Immature natural killer cell (primary cell): ENCODE measurements around the gene VSX1. TPM values are rescaled to one million over a fixed set of nuclear protein-coding genes. Genes with fewer than 3 reads are reported as not detected.

Source experiments
- DNase-seq, 3 donors: peaks; one replicate each; pipeline ENCODE4 v3.0.0; 2022; ENCODE audit warnings: mixed read lengths in 1 of 3
- H3K27ac Mint-ChIP-seq, 6 donors: one replicate each; pipeline ENCODE4 v1.8.0; 2020; ENCODE audit warnings: mixed read lengths in 6 of 6, mild to moderate bottlenecking in 5 of 6, inconsistent platforms in 4 of 6, moderate library complexity in 3 of 6
- H3K27me3 Mint-ChIP-seq, 3 donors: one replicate each; pipeline ENCODE4 v1.8.0; 2020 to 2021; ENCODE audit warnings: low read depth in 3 of 3, mild to moderate bottlenecking in 3 of 3, mixed read lengths in 3 of 3, moderate library complexity in 3 of 3, inconsistent platforms in 1 of 3
- H3K36me3 Mint-ChIP-seq, 3 donors: one replicate each; pipeline ENCODE4 v1.8.0; 2020; ENCODE audit warnings: mixed read lengths in 3 of 3, inconsistent platforms in 2 of 3, mild to moderate bottlenecking in 2 of 3
- H3K4me1 Mint-ChIP-seq, 2 donors: one replicate each; pipeline ENCODE4 v1.8.0; 2020; ENCODE audit warnings: inconsistent platforms in 2 of 2, mild to moderate bottlenecking in 2 of 2, mixed read lengths in 2 of 2, moderate library complexity in 1 of 2
- H3K4me3 Mint-ChIP-seq, 5 donors: one replicate each; pipeline ENCODE4 v1.8.0; 2020; ENCODE audit warnings: mild to moderate bottlenecking in 5 of 5, mixed read lengths in 5 of 5, inconsistent platforms in 3 of 5, moderate library complexity in 3 of 5
- H3K9me3 Mint-ChIP-seq, 6 donors: one replicate each; pipeline ENCODE4 v1.8.0; 2020; ENCODE audit warnings: mild to moderate bottlenecking in 6 of 6, mixed read lengths in 6 of 6, inconsistent platforms in 4 of 6, moderate library complexity in 3 of 6
- polyA plus RNA-seq, 3 donors: library from polyadenylated mRNA; unstranded; fragments of 300-500 nt; fragmentation: Illumina TruSeq; gene quantifications; one replicate each; pipeline ENCODE4 v1.2.3, GENCODE V29; 2021

The VSX1 gene
- polyA plus RNA-seq, 3 donors from 2014 or later: not detected

- Mint-ChIP-seq H3K27me3 (peaks cover 1 to 13% (median 3%) of the 10 kb centered on the region in 3 donors), H3K9me3 (no peaks in the 10 kb centered on the region), H3K4me1 (peaks cover 0 to 2% of the 10 kb centered on the region in 2 donors), H3K27ac (no peak overlapping the region), H3K36me3 (no peaks in the 10 kb centered on the region), H3K4me3 (no peak overlapping the region)
- no peak for DNase-seq
Observed at GRCh38 chr20:25100914-25101313, 19.0 kb upstream of the VSX1 start.

- H3K4me3 Mint-ChIP-seq: no peak overlapping the region
- H3K4me1 Mint-ChIP-seq: peaks cover 0 to 2% of the 10 kb centered on the region in 2 donors
- H3K9me3 Mint-ChIP-seq: no peaks in the 10 kb centered on the region
- peaks cover 1 to 8% (median 6%) of the 10 kb centered on the region in 3 donors for H3K27me3 Mint-ChIP-seq
- peak overlapping the region in 1 of 6 donors; percentile 46 for H3K27ac Mint-ChIP-seq
- no peaks in the 10 kb centered on the region for H3K36me3 Mint-ChIP-seq
- DNase-seq: no peak
Observed at GRCh38 chr20:25099601-25100140, 17.7 kb upstream of the VSX1 start.

- no peaks in the 10 kb centered on the region for H3K36me3 Mint-ChIP-seq
- no peak for DNase-seq
- H3K4me3 Mint-ChIP-seq: no peak overlapping the region
- peaks cover 0 to 2% of the 10 kb centered on the region in 2 donors for H3K4me1 Mint-ChIP-seq
- H3K27ac Mint-ChIP-seq: no peak overlapping the region
- H3K27me3 Mint-ChIP-seq: peaks cover 1 to 6% (median 6%) of the 10 kb centered on the region in 3 donors
- H3K9me3 Mint-ChIP-seq: no peaks in the 10 kb centered on the region
Observed at GRCh38 chr20:25097498-25097897, 15.6 kb upstream of the VSX1 start.

- peak overlapping the region in 3 of 6 donors; percentile 36 to 56 (median 46) for H3K27ac Mint-ChIP-seq
- peak; percentile 63 to 69 (median 68) for DNase-seq
- peaks cover 22 to 28% of the 10 kb centered on the region in 2 donors for H3K4me1 Mint-ChIP-seq
- no peaks in the 10 kb centered on the region for H3K9me3 Mint-ChIP-seq
- peaks cover 8 to 13% (median 13%) of the 10 kb centered on the region in 3 donors for H3K27me3 Mint-ChIP-seq
- peaks cover 0 to 8% (median 0%) of the 10 kb centered on the region in 3 donors for H3K36me3 Mint-ChIP-seq
- H3K4me3 Mint-ChIP-seq: peak overlapping the region; percentile 0 to 63 (median 60)
Observed at GRCh38 chr20:25090492-25091429, 8.8 kb upstream of the VSX1 start.

GRCh38 chr20:25089662-25090061, 7.7 kb upstream of the VSX1 start:
- H3K4me1 Mint-ChIP-seq: peaks cover 22 to 28% of the 10 kb centered on the region in 2 donors
- H3K36me3 Mint-ChIP-seq: peaks cover 0 to 8% (median 0%) of the 10 kb centered on the region in 3 donors
- H3K4me3 Mint-ChIP-seq: peak overlapping the region in 1 of 5 donors; percentile 5
- peaks cover 10 to 19% (median 13%) of the 10 kb centered on the region in 3 donors for H3K27me3 Mint-ChIP-seq
- no peaks in the 10 kb centered on the region for H3K9me3 Mint-ChIP-seq
- no peak overlapping the region for H3K27ac Mint-ChIP-seq
- DNase-seq: no peak

- Mint-ChIP-seq H3K27me3 (peaks cover 11 to 22% (median 17%) of the 10 kb centered on the region in 3 donors), H3K9me3 (no peaks in the 10 kb centered on the region), H3K27ac (no peak overlapping the region), H3K4me1 (peaks cover 22 to 28% of the 10 kb centered on the region in 2 donors), H3K4me3 (peak overlapping the region in 1 of 5 donors; percentile 5), H3K36me3 (peaks cover 0 to 8% (median 0%) of the 10 kb centered on the region in 3 donors)
- no peak for DNase-seq
Observed at GRCh38 chr20:25089096-25089495, 7.2 kb upstream of the VSX1 start.

- no peaks in the 10 kb centered on the region for H3K9me3 Mint-ChIP-seq
- H3K36me3 Mint-ChIP-seq: peaks cover 0 to 8% (median 0%) of the 10 kb centered on the region in 3 donors
- H3K4me3 Mint-ChIP-seq: no peak overlapping the region
- peaks cover 14 to 25% (median 17%) of the 10 kb centered on the region in 3 donors for H3K27me3 Mint-ChIP-seq
- H3K27ac Mint-ChIP-seq: no peak overlapping the region
- peaks cover 28% of the 10 kb centered on the region in 2 donors for H3K4me1 Mint-ChIP-seq
- no peak for DNase-seq
Observed at GRCh38 chr20:25088267-25088666, 6.3 kb upstream of the VSX1 start.

- H3K27ac Mint-ChIP-seq: no peak overlapping the region
- no peaks in the 10 kb centered on the region for H3K9me3 Mint-ChIP-seq
- peaks cover 0 to 8% (median 0%) of the 10 kb centered on the region in 3 donors for H3K36me3 Mint-ChIP-seq
- H3K27me3 Mint-ChIP-seq: peaks cover 21 to 31% (median 21%) of the 10 kb centered on the region in 3 donors
- DNase-seq: no peak
- H3K4me1 Mint-ChIP-seq: peaks cover 28% of the 10 kb centered on the region in 2 donors
- no peak overlapping the region for H3K4me3 Mint-ChIP-seq
Observed at GRCh38 chr20:25087186-25087929, 5.4 kb upstream of the VSX1 start.

GRCh38 chr20:25085756-25086495, 4.0 kb upstream of the VSX1 start:
- Mint-ChIP-seq H3K4me1 (peaks cover 19 to 20% of the 10 kb centered on the region in 2 donors), H3K27me3 (peaks cover 26 to 35% (median 27%) of the 10 kb centered on the region in 3 donors), H3K9me3 (no peaks in the 10 kb centered on the region), H3K4me3 (no peak overlapping the region), H3K36me3 (peaks cover 0 to 8% (median under 1%) of the 10 kb centered on the region in 3 donors), H3K27ac (no peak overlapping the region)
- no peak for DNase-seq

GRCh38 chr20:25084626-25085187, 2.8 kb upstream of the VSX1 start:
- no peaks in the 10 kb centered on the region for H3K9me3 Mint-ChIP-seq
- no peak overlapping the region for H3K27ac Mint-ChIP-seq
- DNase-seq: no peak
- H3K27me3 Mint-ChIP-seq: peaks cover 35 to 45% (median 36%) of the 10 kb centered on the region in 3 donors
- no peak overlapping the region for H3K4me3 Mint-ChIP-seq
- peaks cover 6 to 9% of the 10 kb centered on the region in 2 donors for H3K4me1 Mint-ChIP-seq
- peaks cover 0 to 12% (median 4%) of the 10 kb centered on the region in 3 donors for H3K36me3 Mint-ChIP-seq

GRCh38 chr20:25083773-25084625, 2.1 kb upstream of the VSX1 start:
- H3K27ac Mint-ChIP-seq: no peak overlapping the region
- peaks cover 36 to 52% (median 40%) of the 10 kb centered on the region in 3 donors for H3K27me3 Mint-ChIP-seq
- no peaks in the 10 kb centered on the region for H3K9me3 Mint-ChIP-seq
- DNase-seq: peak in 2 of 3 donors; percentile 28 to 31
- peaks cover 0 to 7% of the 10 kb centered on the region in 2 donors for H3K4me1 Mint-ChIP-seq
- peaks cover 0 to 12% (median 4%) of the 10 kb centered on the region in 3 donors for H3K36me3 Mint-ChIP-seq
- H3K4me3 Mint-ChIP-seq: peak overlapping the region in 1 of 5 donors; percentile 64
